GM18519 (cell line): ENCODE data around the gene NRXN2.

Experiments
- ATAC-seq: cut with Tn5 transposase; IDR thresholded peaks from one replicate; pipeline ENCODE4 v1.9.1; 2021; ENCODE audit warnings: mild to moderate bottlenecking, moderate library complexity; ENCODE audit not compliant: unreplicated experiment, low FRiP score

Gene NRXN2

GRCh38 chr11:64581057-64581523, 141.9 kb downstream of the NRXN2 start:
- ATAC-seq, result no peak

GRCh38 chr11:64580412-64580811, 142.6 kb downstream of the NRXN2 start:
- no peak for ATAC-seq

GRCh38 chr11:64577202-64577601, 145.8 kb downstream of the NRXN2 start:
- no peak for ATAC-seq

- ATAC-seq, result no peak
Measured at GRCh38 chr11:64572143-64572542, 150.9 kb downstream of the NRXN2 start.

- no peak for ATAC-seq
Measured at GRCh38 chr11:64571410-64572091, 151.4 kb downstream of the NRXN2 start.

- ATAC-seq, result no peak
Measured at GRCh38 chr11:64571050-64571409, 152.0 kb downstream of the NRXN2 start.

- ATAC-seq, result no peak
Measured at GRCh38 chr11:64570341-64570740, 152.7 kb downstream of the NRXN2 start.

- ATAC-seq, result no peak
Measured at GRCh38 chr11:64569300-64569970, 153.6 kb downstream of the NRXN2 start.

GRCh38 chr11:64568584-64569140, 154.3 kb downstream of the NRXN2 start:
- no peak for ATAC-seq

GRCh38 chr11:64568041-64568571, 154.9 kb downstream of the NRXN2 start:
- ATAC-seq, result no peak

- ATAC-seq, result no peak
Measured at GRCh38 chr11:64566915-64567891, 155.8 kb downstream of the NRXN2 start.

GRCh38 chr11:64566042-64566914, 156.7 kb downstream of the NRXN2 start:
- ATAC-seq, result no peak

GRCh38 chr11:64564947-64565889, 157.8 kb downstream of the NRXN2 start:
- no peak for ATAC-seq

GRCh38 chr11:64564419-64564818, 158.6 kb downstream of the NRXN2 start:
- no peak for ATAC-seq

GRCh38 chr11:64563966-64564365, 159.0 kb downstream of the NRXN2 start:
- no peak for ATAC-seq

- no peak for ATAC-seq
Measured at GRCh38 chr11:64562723-64563351, 160.2 kb downstream of the NRXN2 start.

- ATAC-seq, result no peak
Measured at GRCh38 chr11:64561984-64562722, 160.8 kb downstream of the NRXN2 start.
